GM18951 (cell line): ENCODE results near the gene DUSP12.

ENCODE experiments used
- POLR2A ChIP-seq: IDR thresholded peaks from 4 replicates; pipeline ENCODE4 v1.6.1; 2011; ENCODE audit warnings: mild to moderate bottlenecking; ENCODE audit not compliant: insufficient read length, insufficient read depth; ENCODE audit errors: extremely low read depth
- in situ Hi-C: fragments of 300-500 bp; cut with MboI; formaldehyde crosslinking; loops from one replicate; pipeline ENCODE4 v1.12.0; 2022; ENCODE audit warnings: low sequenced_read_pairs, mixed read lengths, inconsistent platforms; ENCODE audit not compliant: unreplicated experiment

Gene DUSP12

DNA sequence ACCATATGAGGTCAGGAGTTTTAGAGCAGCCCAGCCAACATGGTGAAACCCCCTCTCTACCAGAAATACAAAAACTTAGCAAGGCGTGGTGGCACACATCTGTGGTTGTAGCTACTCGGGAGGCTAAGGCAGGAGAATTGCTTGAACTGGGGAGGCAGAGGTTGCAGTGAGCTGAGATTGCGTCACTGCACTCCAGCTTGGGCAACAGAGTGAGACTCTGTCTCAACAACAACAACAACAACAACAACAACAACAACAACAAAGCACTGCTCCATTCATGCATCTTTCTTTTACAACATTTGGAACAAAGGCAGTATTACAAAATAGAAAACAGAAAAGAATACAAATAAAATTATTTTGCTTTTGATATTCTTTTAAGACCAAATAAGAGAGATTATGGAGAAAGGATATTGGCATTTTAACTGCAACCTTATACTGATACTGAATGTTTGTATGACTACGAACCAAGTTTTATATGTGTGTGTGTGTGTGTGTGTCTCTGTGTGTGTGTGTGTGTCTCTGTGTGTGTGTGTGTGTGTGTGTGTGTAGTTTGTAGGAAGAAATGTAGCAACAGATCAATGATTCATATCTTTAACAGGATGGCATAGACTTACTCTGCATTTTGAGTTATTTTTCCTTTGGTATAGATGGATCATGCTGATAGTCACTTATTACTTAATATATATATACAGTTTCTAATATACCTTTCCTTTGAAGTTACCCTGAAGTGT is 41.2 kb downstream of the DUSP12 start:
- in situ Hi-C loops: loop anchor here (10.0 kb wide), 1 partner anchor 244 kb away; no protein-coding TSS in a partner anchor

DNA sequence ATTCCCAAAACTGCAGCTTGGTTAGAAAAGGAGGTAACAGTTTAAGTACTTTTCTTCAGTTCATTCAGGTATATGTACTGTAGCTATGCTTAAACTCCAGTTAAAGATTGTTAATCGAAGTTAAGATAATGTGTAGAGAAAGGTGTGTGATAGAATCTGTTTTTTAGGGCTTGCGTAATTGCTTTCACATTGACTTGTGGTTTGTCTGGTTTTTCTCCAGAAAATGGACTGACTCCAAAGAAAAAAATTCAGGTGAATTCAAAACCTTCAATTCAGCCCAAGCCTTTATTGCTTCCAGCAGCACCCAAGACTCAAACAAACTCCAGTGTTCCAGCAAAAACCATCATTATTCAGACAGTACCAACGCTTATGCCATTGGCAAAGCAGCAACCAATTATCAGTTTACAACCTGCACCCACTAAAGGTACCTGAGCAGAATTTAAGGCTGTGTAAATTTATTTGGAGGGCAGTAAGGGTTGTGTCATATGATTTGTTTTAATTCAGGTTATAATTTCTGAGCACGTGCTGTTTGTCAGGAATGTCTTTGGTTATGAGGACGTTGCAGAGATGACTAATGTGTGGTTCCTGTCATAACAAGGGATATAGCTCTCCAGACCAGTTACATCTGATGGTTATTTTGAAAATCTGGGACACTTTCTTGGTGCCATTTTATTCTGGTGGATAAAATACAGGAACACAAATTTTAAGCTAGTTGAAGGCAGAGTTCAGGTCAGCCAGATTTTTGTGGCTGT is 42.5 kb downstream of the DUSP12 start:
- in situ Hi-C loops: loop anchor here (10.0 kb wide), 1 partner anchor 243 kb away; no protein-coding TSS in a partner anchor
- no peak for TF ChIP-seq POLR2A

More for the DNA sequence above, 41.2 kb downstream of the DUSP12 start:
- TF ChIP-seq POLR2A: no peak

DNA sequence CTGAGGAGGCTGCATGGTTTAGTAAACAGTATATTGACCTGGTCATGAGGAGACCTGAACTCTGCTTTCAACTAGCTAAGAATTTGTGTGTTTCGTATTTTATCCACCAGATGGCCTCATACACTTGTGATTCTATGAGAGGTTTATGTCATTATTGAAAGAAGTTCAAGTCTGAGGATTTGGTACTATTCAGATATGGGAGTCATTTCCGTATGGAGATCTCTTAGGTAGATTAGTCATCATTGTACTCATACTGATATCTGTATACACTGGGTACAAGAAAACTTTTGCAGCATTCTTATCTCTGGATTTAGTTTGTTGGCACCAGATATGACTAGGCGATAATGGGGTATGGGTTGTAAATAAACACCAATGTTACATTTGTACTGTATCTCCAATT is 43.2 kb downstream of the DUSP12 start:
- TF ChIP-seq POLR2A: no peak
- in situ Hi-C loops: loop anchor here (10.0 kb wide), 1 partner anchor 242 kb away; no protein-coding TSS in a partner anchor

DNA sequence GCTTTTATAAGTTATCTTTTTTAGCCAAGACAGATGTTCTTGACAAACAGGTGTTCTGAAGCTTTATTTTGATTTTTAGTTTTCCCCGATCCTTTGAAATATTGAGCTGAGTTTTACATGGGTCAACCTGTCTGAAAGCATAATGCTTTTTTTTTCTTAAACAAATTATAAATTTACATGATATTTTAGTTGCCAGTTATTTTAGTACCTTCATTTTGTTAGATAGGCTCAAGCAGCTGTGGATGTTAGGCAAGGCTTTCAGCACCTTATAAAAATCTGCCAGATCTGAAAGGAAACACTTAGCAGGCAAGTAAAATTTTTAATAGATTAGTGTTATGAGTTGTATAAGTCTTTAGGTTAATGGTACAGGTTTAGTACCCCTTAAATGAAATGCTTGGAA is 50.2 kb downstream of the DUSP12 start:
- no peak for TF ChIP-seq POLR2A
- in situ Hi-C loops: loop anchor here (10.0 kb wide), 1 partner anchor 235 kb away; no protein-coding TSS in a partner anchor

DNA sequence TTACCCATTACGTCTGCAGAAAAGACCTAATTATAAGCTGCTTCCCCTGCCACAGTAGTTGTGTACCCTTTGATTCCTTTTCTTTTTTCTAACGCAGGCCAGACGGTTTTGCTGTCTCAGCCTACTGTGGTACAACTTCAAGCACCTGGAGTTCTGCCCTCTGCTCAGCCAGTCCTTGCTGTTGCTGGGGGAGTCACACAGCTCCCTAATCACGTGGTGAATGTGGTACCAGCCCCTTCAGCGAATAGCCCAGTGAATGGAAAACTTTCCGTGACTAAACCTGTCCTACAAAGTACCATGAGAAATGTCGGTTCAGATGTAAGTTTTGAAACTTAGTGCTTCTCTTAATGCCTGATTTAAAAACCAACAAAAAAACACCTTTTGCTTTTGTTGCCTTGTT is 52.4 kb downstream of the DUSP12 start:
- TF ChIP-seq POLR2A: no peak
- in situ Hi-C loops: no loop called here

DNA sequence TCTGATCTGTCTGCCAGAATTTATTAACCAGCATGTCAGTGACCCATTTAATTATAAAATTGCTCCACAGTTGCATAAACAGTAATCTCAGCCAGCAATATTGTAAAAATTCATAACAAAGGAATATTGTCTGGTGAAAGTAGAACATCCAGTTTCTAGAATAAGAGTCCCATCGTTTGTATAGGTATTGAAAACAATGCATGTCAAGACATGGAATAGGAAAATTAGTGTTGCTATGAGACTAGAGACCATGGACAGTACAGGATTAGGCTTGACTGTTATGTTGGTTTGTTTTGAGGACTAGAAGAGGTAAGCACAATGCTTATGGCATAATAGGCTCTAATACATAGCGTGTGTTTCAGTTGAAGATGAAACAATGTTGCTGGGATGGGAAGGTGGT is 53.6 kb downstream of the DUSP12 start:
- no peak for TF ChIP-seq POLR2A
- in situ Hi-C loops: no loop called here

DNA sequence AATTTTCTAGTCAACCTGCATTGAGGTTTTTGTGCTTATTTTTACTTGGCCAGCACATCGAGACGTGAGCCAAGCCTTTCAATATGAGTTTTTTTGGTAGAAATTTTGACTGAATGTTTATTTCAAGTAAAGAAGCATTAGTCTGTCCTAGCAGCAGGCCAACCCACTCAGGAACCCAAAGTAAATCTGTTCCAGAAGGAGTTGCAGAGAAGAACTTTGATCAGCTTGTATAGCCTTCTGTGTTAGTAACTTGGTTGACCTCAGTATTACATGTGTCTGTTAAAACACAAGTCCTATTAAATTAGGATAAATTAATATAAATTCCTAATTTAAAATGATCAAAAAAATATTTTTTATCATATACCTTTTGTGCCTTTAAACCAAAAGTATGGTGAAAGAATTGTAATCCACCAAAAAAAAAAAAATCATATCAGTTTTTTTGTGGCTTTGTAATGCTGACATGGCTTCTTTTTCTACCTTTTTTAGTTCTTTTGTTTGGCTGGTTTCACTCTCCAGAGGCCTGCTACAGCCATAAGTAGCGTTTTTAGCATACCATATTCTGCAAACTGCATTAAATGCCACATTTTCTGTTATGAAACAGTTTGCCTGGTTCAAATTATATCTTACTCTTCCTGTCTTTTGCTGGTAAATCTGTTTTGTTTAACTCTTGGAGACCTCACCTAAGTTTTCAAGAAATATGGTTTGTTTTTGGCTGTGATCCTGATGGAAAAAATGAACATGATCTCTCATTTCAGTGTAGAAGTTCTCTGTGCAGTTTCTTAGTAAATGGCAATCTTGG is 56.0 kb downstream of the DUSP12 start:
- no peak for TF ChIP-seq POLR2A
- in situ Hi-C loops: no loop called here
